B cell (primary cell): ENCODE measurements around the gene SMAD2. TPM values are rescaled to one million over a fixed set of nuclear protein-coding genes. Genes with fewer than 3 reads are reported as not detected.

Source experiments
- ATAC-seq: fragments of 200-7000 bp; cut with Tn5 transposase; one replicate; pipeline ENCODE4 v1.10.0; 2021; ENCODE audit warnings: low read depth, mild to moderate bottlenecking, moderate number of reproducible peaks, moderate library complexity
- CTCF ChIA-PET: fragments of 350-600 bp; sonication (Branson Sonifier 250); formaldehyde crosslinking; loops from one replicate; lab custom pipeline; 2021; ENCODE audit warnings: antibody characterized with exemption, inconsistent platforms; lab: Charles Lee
- POLR2A ChIA-PET: fragments of 350-600 bp; sonication (Branson Sonifier 250); formaldehyde crosslinking; loops from one replicate; lab custom pipeline; 2021; ENCODE audit warnings: antibody characterized with exemption; lab: Charles Lee
- DNase-seq: peaks from one replicate; pipeline ENCODE4 v3.0.0; 2013
- H2AFZ ChIP-seq: 2 replicates; pipeline ENCODE4 v1.6.1; 2012; ENCODE audit warnings: mild to moderate bottlenecking, low read depth, low read length; ENCODE audit not compliant: insufficient read depth, poor library complexity, severe bottlenecking
- H3K27ac ChIP-seq, 2 donors: 1 replicate in 1 of 2; 2 replicates in 1 of 2; pipeline ENCODE4 v1.5.1; 2012 to 2013; ENCODE audit warnings: low read length in 2 of 2, mild to moderate bottlenecking in 2 of 2, moderate library complexity in 1 of 2
- H3K27me3 ChIP-seq, 4 experiments: fragments of 200-600 bp in 1 of 4; sonication (generic) in 1 of 4; replicated peaks in 1 of 4; 1 replicate in 2 of 4; 2 replicates in 2 of 4; pipeline versions ENCODE4 v1.6.1 to v1.7.0; 2013 to 2016; ENCODE audit warnings: low read length in 3 of 4, mild to moderate bottlenecking in 2 of 4, mixed read lengths in 1 of 4, moderate library complexity in 1 of 4; ENCODE audit not compliant: insufficient read depth in 4 of 4, control insufficient read depth in 3 of 4; ENCODE audit errors: control extremely low read depth in 1 of 4
- H3K36me3 ChIP-seq, 2 experiments: replicated peaks in 1 of 2; 1 replicate in 1 of 2; 2 replicates in 1 of 2; pipeline versions ENCODE4 v1.6.1 to v1.7.1; 2013; ENCODE audit warnings: low read length in 1 of 2; ENCODE audit not compliant: insufficient read depth in 2 of 2, control insufficient read depth in 1 of 2; ENCODE audit errors: control extremely low read depth in 1 of 2, extremely low read depth in 1 of 2
- H3K4me1 ChIP-seq, 2 donors: fragments of 200-600 bp in 1 of 2; sonication (generic) in 1 of 2; 1 replicate in 1 of 2; 2 replicates in 1 of 2; pipeline versions ENCODE4 v1.5.1 to v1.6.1; 2013 to 2017; ENCODE audit warnings: low read length in 2 of 2; ENCODE audit not compliant: control insufficient read depth in 2 of 2, insufficient read depth in 2 of 2
- H3K4me2 ChIP-seq: replicated peaks from 2 replicates; pipeline ENCODE3; 2012; ENCODE audit warnings: mild to moderate bottlenecking, low read depth, low read length; ENCODE audit not compliant: poor library complexity, severe bottlenecking
- H3K4me3 ChIP-seq, 5 experiments: fragments of 200-600 bp in 1 of 5; sonication (generic) in 1 of 5; 1 replicate in 3 of 5; 2 replicates in 2 of 5; pipeline versions ENCODE4 v1.5.1 to v1.7.0; 2011 to 2016; ENCODE audit warnings: low read length in 4 of 5, mild to moderate bottlenecking in 4 of 5, low read depth in 2 of 5, control low read depth in 1 of 5, moderate library complexity in 1 of 5; ENCODE audit not compliant: insufficient read depth in 1 of 5; ENCODE audit errors: control extremely low read depth in 1 of 5, extremely low read depth in 1 of 5
- H3K79me2 ChIP-seq: fragments of 200-600 bp; sonication (generic); one replicate; pipeline ENCODE4 v1.6.0; 2016; ENCODE audit warnings: low read length; ENCODE audit not compliant: control insufficient read depth, insufficient read depth
- H3K9ac ChIP-seq: fragments of 200-600 bp; sonication (generic); 2 replicates; pipeline ENCODE4 v1.6.1; 2017; ENCODE audit warnings: mild to moderate bottlenecking, low read length, moderate library complexity
- H3K9me3 ChIP-seq, 3 donors: one replicate each; pipeline versions ENCODE4 v1.6.1 to v1.7.1; 2013; ENCODE audit warnings: low read length in 2 of 3; ENCODE audit not compliant: control insufficient read depth in 2 of 3, insufficient read depth in 1 of 3; ENCODE audit errors: control extremely low read depth in 1 of 3
- H4K20me1 ChIP-seq: 2 replicates; pipeline ENCODE4 v1.6.0; 2012; ENCODE audit warnings: mild to moderate bottlenecking, low read length; ENCODE audit not compliant: insufficient read depth, control insufficient read depth, poor library complexity, severe bottlenecking
- H3K27ac Mint-ChIP-seq: one replicate; pipeline ENCODE4 v1.8.0; 2021; ENCODE audit warnings: mixed read lengths
- H3K27me3 Mint-ChIP-seq: one replicate; pipeline ENCODE4 v1.8.0; 2021; ENCODE audit warnings: mixed read lengths
- H3K4me1 Mint-ChIP-seq: one replicate; pipeline ENCODE4 v1.8.0; 2021; ENCODE audit warnings: mixed read lengths
- H3K4me3 Mint-ChIP-seq: one replicate; pipeline ENCODE4 v1.8.0; 2021; ENCODE audit warnings: mixed read lengths
- H3K9me3 Mint-ChIP-seq: one replicate; pipeline ENCODE4 v1.8.0; 2022; ENCODE audit warnings: mixed read lengths; ENCODE audit not compliant: insufficient read depth
- EZH2 ChIP-seq: IDR thresholded peaks from 2 replicates; pipeline ENCODE4 v1.6.1; 2012; ENCODE audit warnings: borderline replicate concordance, low read depth, mild to moderate bottlenecking, moderate library complexity, low read length; ENCODE audit not compliant: insufficient read depth, poor library complexity, severe bottlenecking
- WGBS: methylation state at CpG from one replicate; pipeline ENCODE4 v1.1.5; 2013; ENCODE audit warnings: missing lambda C conversion rate; ENCODE audit not compliant: insufficient coverage; 5-methylcytosine and 5-hydroxymethylcytosine counted together
- intact Hi-C: fragments of 100-400 bp; cut with micrococcal nuclease; formaldehyde crosslinking; loops from one replicate; pipeline ENCODE4 v1.10.0; 2022
- polyA plus RNA-seq: library from polyadenylated mRNA; depleted of rRNA; stranded (reverse); fragments of >200 nt; gene quantifications from 2 replicates; pipeline ENCODE4 v1.2.3, GENCODE V29; 2012
- total RNA-seq, 2 donors: library from RNA; stranded (reverse); fragments of 120-200 nt in 1 of 2; gene quantifications; 1 replicate in 1 of 2; 2 replicates in 1 of 2; pipeline versions ENCODE4 v1.2.3 to v1.2.4, GENCODE V29; 2013 to 2022
- TF ChIP-seq, protein P1 (sequence below): fragments of 200-600 bp; IDR thresholded peaks from one replicate; pipeline ENCODE4 v1.8.0; 2022; ENCODE audit warnings: antibody characterized with exemption, mild to moderate bottlenecking

Gene SMAD2
- total and polyA plus RNA-seq, 2 donors (not counting 1 experiment from before 2014, with no cell fraction given): 23.4 to 139 TPM

DNA sequence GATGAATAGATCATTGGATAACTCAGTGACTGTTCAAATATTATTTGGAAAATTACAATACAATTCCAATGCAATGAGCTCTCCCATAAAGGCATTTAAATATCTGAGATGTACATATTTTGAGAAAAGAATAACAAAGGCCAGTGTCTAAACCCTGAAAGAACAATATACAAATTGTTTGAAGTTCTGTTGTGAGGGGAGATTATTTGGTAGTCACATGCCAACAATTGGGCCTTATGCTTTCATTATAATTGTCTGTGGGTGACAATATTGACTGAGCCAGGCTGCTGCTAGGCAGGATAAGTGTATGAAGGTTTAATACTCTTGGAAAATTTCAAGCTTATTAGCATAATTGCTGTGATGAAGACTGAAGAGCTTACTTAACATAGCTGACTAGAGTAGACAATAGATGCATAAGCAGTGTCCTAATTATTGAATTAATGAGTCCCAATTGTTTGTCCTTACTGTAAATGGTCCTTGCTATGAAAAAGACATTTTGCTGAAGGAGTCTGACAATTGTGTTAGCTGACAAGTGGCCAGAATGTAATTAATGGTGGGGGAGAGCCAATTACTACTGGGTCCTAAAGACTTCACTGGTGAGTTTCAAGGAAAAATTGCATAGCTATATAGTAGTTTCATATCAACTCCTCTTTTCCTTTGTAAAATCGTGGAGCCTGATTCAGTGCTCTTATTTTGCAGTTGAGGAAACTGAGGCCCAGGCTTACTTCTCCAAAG lies 5.0 kb upstream of the SMAD2 start:
- no peak overlapping the region for H3K27ac ChIP-seq
- ATAC-seq (no peak), DNase-seq (no peak)
- H3K79me2 ChIP-seq: no peaks in the 10 kb centered on the region
- H3K9ac ChIP-seq: no peak overlapping the region
- H3K4me1 ChIP-seq: peaks cover 5 to 11% of the 10 kb centered on the region in 2 donors
- peaks cover 0 to 5% (median 0%) of the 10 kb centered on the region in 3 donors for H3K9me3 ChIP-seq
- no peak for TF ChIP-seq EZH2
- TF ChIP-seq, protein P1, sequence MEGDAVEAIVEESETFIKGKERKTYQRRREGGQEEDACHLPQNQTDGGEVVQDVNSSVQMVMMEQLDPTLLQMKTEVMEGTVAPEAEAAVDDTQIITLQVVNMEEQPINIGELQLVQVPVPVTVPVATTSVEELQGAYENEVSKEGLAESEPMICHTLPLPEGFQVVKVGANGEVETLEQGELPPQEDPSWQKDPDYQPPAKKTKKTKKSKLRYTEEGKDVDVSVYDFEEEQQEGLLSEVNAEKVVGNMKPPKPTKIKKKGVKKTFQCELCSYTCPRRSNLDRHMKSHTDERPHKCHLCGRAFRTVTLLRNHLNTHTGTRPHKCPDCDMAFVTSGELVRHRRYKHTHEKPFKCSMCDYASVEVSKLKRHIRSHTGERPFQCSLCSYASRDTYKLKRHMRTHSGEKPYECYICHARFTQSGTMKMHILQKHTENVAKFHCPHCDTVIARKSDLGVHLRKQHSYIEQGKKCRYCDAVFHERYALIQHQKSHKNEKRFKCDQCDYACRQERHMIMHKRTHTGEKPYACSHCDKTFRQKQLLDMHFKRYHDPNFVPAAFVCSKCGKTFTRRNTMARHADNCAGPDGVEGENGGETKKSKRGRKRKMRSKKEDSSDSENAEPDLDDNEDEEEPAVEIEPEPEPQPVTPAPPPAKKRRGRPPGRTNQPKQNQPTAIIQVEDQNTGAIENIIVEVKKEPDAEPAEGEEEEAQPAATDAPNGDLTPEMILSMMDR: no peak
- no peak overlapping the region for H3K4me2 ChIP-seq
- ChIA-PET CTCF (interaction anchor here (1.4 kb wide), 1 partner anchor 9 kb away, joined by 4 read pairs; no protein-coding TSS in a partner anchor), POLR2A (no interaction called here)
- H3K4me1 Mint-ChIP-seq: peaks cover 7% of the 10 kb centered on the region
- intact Hi-C loops: loop anchor here (10.0 kb wide), 2 partner anchors 781 to 1761 kb away; partner anchors contain the start of gene HDHD2
- H3K27me3 Mint-ChIP-seq: peaks cover 19% of the 10 kb centered on the region
- H3K4me3 ChIP-seq: no peak overlapping the region
- H3K4me3 Mint-ChIP-seq: no peak overlapping the region
- H3K9me3 Mint-ChIP-seq: no peaks in the 10 kb centered on the region
- no peak overlapping the region for H2AFZ ChIP-seq
- peaks cover 0 to 17% (median 10%) of the 10 kb centered on the region in 4 experiments for H3K27me3 ChIP-seq
- WGBS: 100% methylated on average over 1 of the region's 1 CpG
- H3K36me3 ChIP-seq: no peaks in the 10 kb centered on the region
- H3K27ac Mint-ChIP-seq: no peak overlapping the region
- no peaks in the 10 kb centered on the region for H4K20me1 ChIP-seq

DNA sequence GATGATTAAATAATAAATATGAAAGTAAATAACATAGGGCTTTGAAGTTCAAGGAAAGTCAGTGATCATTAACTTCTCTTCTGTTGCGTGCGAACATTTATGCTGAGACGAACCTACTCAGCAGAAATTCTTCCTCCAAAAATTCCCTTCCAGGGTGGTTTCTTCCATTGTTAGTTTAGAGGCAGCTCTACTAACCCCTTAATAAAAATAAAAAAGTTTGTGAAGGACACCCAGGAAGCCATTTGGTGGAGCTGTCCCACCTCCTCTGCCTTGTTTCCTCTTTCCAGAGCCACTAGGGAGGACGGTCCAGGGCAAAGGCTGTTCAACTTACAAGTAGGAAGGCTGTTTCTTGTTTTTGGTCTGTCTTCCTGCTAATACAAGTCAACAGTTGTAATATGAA lies 2.1 kb upstream of the SMAD2 start:
- no peak overlapping the region for H2AFZ ChIP-seq
- ATAC-seq (no peak), DNase-seq (no peak)
- Mint-ChIP-seq H3K9me3 (no peaks in the 10 kb centered on the region), H3K27me3 (peaks cover 6% of the 10 kb centered on the region), H3K4me3 (no peak overlapping the region), H3K27ac (no peak overlapping the region), H3K4me1 (peaks cover 24% of the 10 kb centered on the region)
- H3K27ac ChIP-seq: no peak overlapping the region
- H3K9me3 ChIP-seq: peaks cover 0 to 5% (median 0%) of the 10 kb centered on the region in 3 donors
- POLR2A ChIA-PET: no interaction called here
- peaks cover 26% of the 10 kb centered on the region for H3K79me2 ChIP-seq
- peaks cover 0 to under 1% (median 0%) of the 10 kb centered on the region in 4 experiments for H3K27me3 ChIP-seq
- WGBS: no CpG with 5 or more reads among the region's 4 CpGs
- TF ChIP-seq, protein P1: no peak
- no peak for TF ChIP-seq EZH2
- H3K9ac ChIP-seq: no peak overlapping the region
- CTCF ChIA-PET: no interaction called here
- H4K20me1 ChIP-seq: peaks cover 22% of the 10 kb centered on the region
- peaks cover 19 to 22% of the 10 kb centered on the region in 2 donors for H3K4me1 ChIP-seq
- intact Hi-C loops: loop anchor here (5.0 to 10.0 kb wide), 3 partner anchors 40 to 1758 kb away; partner anchors contain the start of gene HDHD2
- no peaks in the 10 kb centered on the region for H3K36me3 ChIP-seq
- H3K4me3 ChIP-seq: no peak overlapping the region
- no peak overlapping the region for H3K4me2 ChIP-seq
